ENCODE data around the gene WDR81. TPM values are rescaled to one million over a fixed set of nuclear protein-coding genes. Genes with fewer than 3 reads are reported as not detected.
"Not testable (repeated sequence)": the region's sequence is repeated elsewhere in the genome, so short reads cannot be mapped to it uniquely, and the experiment has no call there.

Gene WDR81
- total RNA-seq, 1 donor from 2014 or later, result 16.2 TPM

DNA sequence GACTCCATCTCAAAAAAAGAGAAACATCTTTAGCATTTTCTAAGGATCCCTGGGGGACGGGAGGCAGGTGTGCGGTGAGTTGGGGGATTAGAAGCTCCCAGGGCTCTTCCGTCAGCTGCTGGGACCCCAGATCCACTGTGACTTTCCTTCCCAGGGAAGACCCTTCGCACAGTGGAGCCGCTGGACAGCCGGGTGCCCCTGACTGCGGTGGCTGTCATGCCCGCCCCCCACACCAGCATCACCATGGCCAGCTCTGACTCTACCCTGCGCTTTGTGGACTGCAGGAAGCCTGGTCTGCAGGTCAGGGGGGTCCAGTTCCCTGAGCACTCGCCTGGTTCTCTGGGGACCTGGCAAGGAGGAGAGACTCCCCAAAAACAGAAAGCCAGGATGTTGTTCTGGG lies 10.9 kb downstream of the WDR81 start:
- H3K27me3 Mint-ChIP-seq (ENCODE audit: low read depth), result no peaks in the 10 kb centered on the region
- no peak for DNase-seq (ENCODE audit: low spot score)
- TF ChIP-seq, protein P1, sequence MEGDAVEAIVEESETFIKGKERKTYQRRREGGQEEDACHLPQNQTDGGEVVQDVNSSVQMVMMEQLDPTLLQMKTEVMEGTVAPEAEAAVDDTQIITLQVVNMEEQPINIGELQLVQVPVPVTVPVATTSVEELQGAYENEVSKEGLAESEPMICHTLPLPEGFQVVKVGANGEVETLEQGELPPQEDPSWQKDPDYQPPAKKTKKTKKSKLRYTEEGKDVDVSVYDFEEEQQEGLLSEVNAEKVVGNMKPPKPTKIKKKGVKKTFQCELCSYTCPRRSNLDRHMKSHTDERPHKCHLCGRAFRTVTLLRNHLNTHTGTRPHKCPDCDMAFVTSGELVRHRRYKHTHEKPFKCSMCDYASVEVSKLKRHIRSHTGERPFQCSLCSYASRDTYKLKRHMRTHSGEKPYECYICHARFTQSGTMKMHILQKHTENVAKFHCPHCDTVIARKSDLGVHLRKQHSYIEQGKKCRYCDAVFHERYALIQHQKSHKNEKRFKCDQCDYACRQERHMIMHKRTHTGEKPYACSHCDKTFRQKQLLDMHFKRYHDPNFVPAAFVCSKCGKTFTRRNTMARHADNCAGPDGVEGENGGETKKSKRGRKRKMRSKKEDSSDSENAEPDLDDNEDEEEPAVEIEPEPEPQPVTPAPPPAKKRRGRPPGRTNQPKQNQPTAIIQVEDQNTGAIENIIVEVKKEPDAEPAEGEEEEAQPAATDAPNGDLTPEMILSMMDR (IDR thresholded peaks at IDR 0.05), result no peak
- no peak overlapping the region for H3K4me3 Mint-ChIP-seq (ENCODE audit: unreplicated experiment)
- peaks cover 7% of the 10 kb centered on the region for H3K36me3 Mint-ChIP-seq (ENCODE audit: low read depth)
- H3K4me1 Mint-ChIP-seq (ENCODE audit: low read depth), result peaks cover 13% of the 10 kb centered on the region
- no peaks in the 10 kb centered on the region for H3K9me3 Mint-ChIP-seq (ENCODE audit: low read depth)
- H3K27ac Mint-ChIP-seq (ENCODE audit: unreplicated experiment), result no peak overlapping the region

DNA sequence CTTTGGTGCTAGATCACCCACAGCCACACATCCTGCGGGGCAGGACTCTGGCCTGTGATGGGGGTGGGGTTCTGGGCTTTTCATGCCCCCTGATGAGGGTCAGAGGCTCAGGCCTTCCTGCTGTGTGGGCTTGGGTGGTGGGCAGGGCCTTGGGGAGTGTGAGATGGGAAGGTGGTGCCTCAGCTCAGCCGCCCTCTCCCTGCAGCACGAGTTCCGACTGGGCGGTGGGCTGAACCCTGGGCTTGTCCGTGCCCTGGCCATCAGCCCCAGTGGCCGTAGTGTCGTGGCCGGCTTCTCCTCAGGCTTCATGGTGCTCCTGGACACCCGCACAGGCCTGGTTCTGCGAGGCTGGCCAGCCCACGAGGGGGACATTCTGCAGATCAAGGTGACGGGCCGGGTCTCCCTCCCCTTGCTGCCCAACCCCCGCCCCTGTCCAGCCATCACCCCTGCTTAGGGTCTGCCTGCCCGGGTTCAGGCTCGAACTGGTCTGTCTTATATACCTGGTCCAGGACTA lies 11.4 kb downstream of the WDR81 start:
- TF ChIP-seq, protein P1 (IDR thresholded peaks at IDR 0.05), result no peak
- Mint-ChIP-seq H3K4me1 (ENCODE audit: low read depth) (peaks cover 13% of the 10 kb centered on the region), H3K27ac (ENCODE audit: unreplicated experiment) (no peak overlapping the region), H3K9me3 (ENCODE audit: low read depth) (no peaks in the 10 kb centered on the region), H3K27me3 (ENCODE audit: low read depth) (no peaks in the 10 kb centered on the region), H3K4me3 (ENCODE audit: unreplicated experiment) (no peak overlapping the region), H3K36me3 (ENCODE audit: low read depth) (peaks cover 7% of the 10 kb centered on the region)
- DNase-seq (ENCODE audit: low spot score), result no peak

DNA sequence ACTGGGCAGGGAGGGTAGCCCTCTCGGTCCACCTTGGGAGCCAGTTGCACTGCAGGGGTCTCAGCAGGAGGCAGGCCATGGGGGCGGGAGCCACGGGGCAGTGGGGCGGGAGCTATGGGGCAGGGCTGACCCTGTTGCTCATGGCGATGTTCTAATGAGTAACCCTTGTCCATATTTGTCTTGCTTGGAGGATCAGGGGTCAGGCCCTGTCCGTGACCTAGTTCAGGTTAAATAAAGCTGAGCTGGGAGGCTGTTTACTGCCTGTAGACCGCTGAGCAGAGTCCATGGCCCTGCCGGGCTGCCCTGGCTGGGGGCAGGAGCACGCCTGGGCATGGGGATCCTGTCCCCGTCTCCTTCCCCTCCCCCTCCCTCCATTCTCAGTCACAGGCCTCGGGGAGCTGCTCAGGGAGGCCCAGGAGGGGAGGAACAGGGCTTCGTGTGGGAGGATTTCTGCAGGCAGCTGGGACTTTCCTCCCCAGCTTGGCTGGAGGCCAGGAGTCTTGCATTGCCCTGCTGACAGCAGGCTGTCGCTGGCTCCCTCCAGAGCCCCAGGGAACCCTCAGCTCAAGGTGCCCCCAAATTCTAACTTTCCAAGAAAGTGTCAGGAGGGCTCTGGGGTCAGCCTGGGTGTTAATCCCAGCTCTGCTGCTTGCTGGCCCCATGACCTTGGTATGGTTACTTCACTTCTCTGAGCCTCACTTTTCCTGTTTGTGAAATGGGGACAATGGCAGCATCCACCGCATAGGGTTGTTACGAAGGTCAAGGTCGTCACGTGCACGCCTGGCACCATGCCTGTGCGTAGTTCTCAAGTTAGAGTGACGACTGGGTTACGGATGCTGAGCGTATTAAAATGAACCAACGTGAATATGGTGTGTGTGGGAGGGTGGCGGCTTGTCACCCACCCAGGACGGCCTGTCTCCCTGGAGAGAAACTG lies 12.1 kb downstream of the WDR81 start:
- Mint-ChIP-seq H3K9me3 (ENCODE audit: low read depth) (no peaks in the 10 kb centered on the region), H3K36me3 (ENCODE audit: low read depth) (peaks cover 5% of the 10 kb centered on the region), H3K4me1 (ENCODE audit: low read depth) (peaks cover 13% of the 10 kb centered on the region), H3K27ac (ENCODE audit: unreplicated experiment) (no peak overlapping the region), H3K27me3 (ENCODE audit: low read depth) (no peaks in the 10 kb centered on the region), H3K4me3 (ENCODE audit: unreplicated experiment) (no peak overlapping the region)
- TF ChIP-seq, protein P1 (IDR thresholded peaks at IDR 0.05), result no peak
- no peak for DNase-seq (ENCODE audit: low spot score)

DNA sequence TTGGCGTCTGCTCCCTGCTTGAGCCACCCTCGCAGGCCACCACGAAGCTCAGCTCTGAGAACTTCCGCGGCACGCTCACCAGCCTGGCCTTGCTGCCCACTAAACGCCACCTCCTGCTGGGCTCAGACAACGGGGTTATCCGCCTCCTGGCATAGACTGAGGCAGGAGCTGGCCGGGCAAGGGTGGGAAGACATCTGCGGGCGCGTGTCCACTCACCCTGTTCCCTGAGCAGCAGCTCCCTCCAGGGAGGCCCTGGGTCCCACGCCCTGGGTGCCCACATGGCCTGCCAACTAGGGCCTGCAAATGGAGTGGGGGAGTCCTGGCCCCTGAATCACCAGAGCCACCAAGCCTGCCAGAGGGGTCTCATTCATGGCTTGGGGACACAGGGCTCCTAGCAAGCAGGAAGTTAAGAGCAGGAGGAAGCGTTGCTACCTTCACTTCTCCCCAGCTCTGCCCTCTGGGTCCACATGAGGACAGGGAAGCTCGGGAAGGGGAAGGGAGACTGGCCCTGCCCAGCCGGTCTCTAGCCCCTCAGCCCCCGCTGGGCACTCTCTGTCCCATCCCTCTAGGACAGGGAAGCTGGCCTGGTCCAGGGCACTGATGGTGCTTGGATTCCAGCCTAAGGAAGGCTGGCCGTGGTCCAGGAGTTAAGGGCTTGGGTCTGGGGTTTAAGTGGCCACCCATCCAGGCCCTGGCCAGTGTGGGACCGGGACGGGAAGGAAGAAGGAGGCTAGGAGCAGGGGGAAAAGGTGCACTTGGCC lies 13.2 kb downstream of the WDR81 start:
- H3K36me3 Mint-ChIP-seq (ENCODE audit: low read depth), result peaks cover 5% of the 10 kb centered on the region
- H3K27ac Mint-ChIP-seq (ENCODE audit: unreplicated experiment), result no peak overlapping the region
- no peaks in the 10 kb centered on the region for H3K9me3 Mint-ChIP-seq (ENCODE audit: low read depth)
- H3K27me3 Mint-ChIP-seq (ENCODE audit: low read depth), result no peaks in the 10 kb centered on the region
- H3K4me1 Mint-ChIP-seq (ENCODE audit: low read depth), result peaks cover 13% of the 10 kb centered on the region
- DNase-seq (ENCODE audit: low spot score), result no peak
- TF ChIP-seq, protein P1 (IDR thresholded peaks at IDR 0.05), result no peak
- no peak overlapping the region for H3K4me3 Mint-ChIP-seq (ENCODE audit: unreplicated experiment)

DNA sequence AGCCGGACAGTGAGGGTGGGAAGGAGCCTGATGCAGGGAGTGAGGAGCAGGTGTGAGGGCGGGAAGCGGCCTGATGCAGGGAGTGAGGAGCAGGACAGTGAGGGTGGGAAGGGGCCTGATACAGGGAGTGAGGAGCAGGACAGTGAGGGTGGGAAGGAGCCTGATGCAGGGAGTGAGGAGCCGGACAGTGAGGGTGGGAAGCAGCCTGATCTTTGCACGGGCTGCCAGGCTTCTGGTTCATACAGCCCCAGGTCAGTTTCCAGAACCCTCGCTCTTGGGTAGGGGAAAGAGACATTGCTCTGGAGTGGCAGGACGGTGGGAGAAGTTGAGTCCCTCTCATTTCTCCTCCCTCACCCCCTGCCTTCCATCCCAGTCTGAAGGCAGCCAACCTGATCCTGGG lies 17.4 kb downstream of the WDR81 start:
- not testable (repeated sequence) for H3K9me3 Mint-ChIP-seq (ENCODE audit: low read depth); H3K4me3 Mint-ChIP-seq (ENCODE audit: unreplicated experiment); DNase-seq (ENCODE audit: low spot score); H3K27me3 Mint-ChIP-seq (ENCODE audit: low read depth); H3K27ac Mint-ChIP-seq (ENCODE audit: unreplicated experiment); H3K4me1 Mint-ChIP-seq (ENCODE audit: low read depth); H3K36me3 Mint-ChIP-seq (ENCODE audit: low read depth)

Data from chondrocyte (in vitro differentiated cells).